HCT116 (cell line): ENCODE results near the gene CBX1. TPM values are rescaled to one million over a fixed set of nuclear protein-coding genes. Genes with fewer than 3 reads are reported as not detected.

ENCODE experiments used
- ATAC-seq: fragments of 200-7000 bp; cut with Tn5 transposase; 2 replicates; pipeline ENCODE4 v1.9.1; 2020; ENCODE audit warnings: mild to moderate bottlenecking, moderate library complexity
- BruUV-seq: library from RNA; stranded (reverse); fragments of 400-500 nt; replicated peaks from 2 replicates; lab custom pipeline; 2021; lab: Mats Ljungman, UMichigan
- CTCF ChIA-PET: fragments of 300-600 bp; sonication (Branson Sonifier 250); formaldehyde crosslinking; loops from one replicate; lab custom pipeline; 2021; ENCODE audit warnings: antibody characterized with exemption; lab: Charles Lee
- POLR2A ChIA-PET: fragments of 300-600, 350-600 bp; sonication (Branson Sonifier 250); formaldehyde crosslinking; loops from one replicate; lab custom pipeline; 2021; ENCODE audit warnings: antibody characterized with exemption; lab: Charles Lee
- RAD21 ChIA-PET, 2 experiments: fragments of 300-600 bp; sonication (Branson Sonifier 250); formaldehyde crosslinking; loops; one replicate each; lab custom pipeline; 2023; ENCODE audit warnings: low total read pairs in 2 of 2; ENCODE audit not compliant: uncharacterized antibody in 2 of 2, unreplicated experiment in 2 of 2, low non-redundant PET in 1 of 2; lab: Charles Lee
- DNase-seq: peaks from one replicate; pipeline ENCODE4 v3.0.0-alpha.2; 2010; ENCODE audit warnings: low read depth, low spot score
- H2AFZ ChIP-seq: fragments of 200-600 bp; shearing (Covaris generic), sonication (generic); 2 replicates; pipeline ENCODE4 v1.6.1; 2017; ENCODE audit warnings: low read depth, mixed run types, mixed read lengths, antibody characterized with exemption, low read length; ENCODE audit not compliant: poor library complexity, severe bottlenecking
- H3K27ac ChIP-seq: 2 replicates; pipeline ENCODE4 v1.5.1; 2012; ENCODE audit warnings: low read depth, low read length
- H3K27me3 ChIP-seq: fragments of 200-600 bp; sonication (generic); 2 replicates; pipeline ENCODE4 v1.6.1; 2016; ENCODE audit warnings: mixed run types, low read length, mixed read lengths; ENCODE audit not compliant: insufficient read depth
- H3K36me3 ChIP-seq, 2 experiments: fragments of 200-500 bp in 1 of 2; fragments of 200-600 bp in 1 of 2; sonication (Bioruptor generic) in 1 of 2; sonication (generic) in 1 of 2; 2 replicates each; pipeline versions ENCODE4 v1.5.1 to v1.6.1; 2014 to 2016; ENCODE audit warnings: low read length in 2 of 2, inconsistent platforms in 1 of 2, mixed read lengths in 1 of 2, mixed run types in 1 of 2; ENCODE audit not compliant: insufficient read depth in 2 of 2, control insufficient read depth in 1 of 2
- H3K4me1 ChIP-seq, 2 experiments: fragments of 200-600 bp in 1 of 2; sonication (generic) in 1 of 2; 2 replicates each; pipeline versions ENCODE4 v1.5.1 to v1.6.1; 2012 to 2017; ENCODE audit warnings: low read length in 2 of 2, inconsistent platforms in 1 of 2, mild to moderate bottlenecking in 1 of 2, mixed read lengths in 1 of 2, mixed run types in 1 of 2, moderate library complexity in 1 of 2; ENCODE audit not compliant: insufficient read depth in 2 of 2, control insufficient read depth in 1 of 2
- H3K4me2 ChIP-seq: fragments of 200-600 bp; sonication (generic); 2 replicates; pipeline ENCODE4 v1.6.1; 2017; ENCODE audit warnings: mixed run types, low read length, mixed read lengths
- H3K4me3 ChIP-seq, 2 experiments: fragments of 200-600 bp in 1 of 2; sonication (generic) in 1 of 2; replicated peaks in 1 of 2; 2 replicates each; pipeline ENCODE4 v1.5.1; 2011 to 2016; ENCODE audit warnings: low read length in 2 of 2, control low read depth in 1 of 2, low read depth in 1 of 2, mild to moderate bottlenecking in 1 of 2, mixed read lengths in 1 of 2, mixed run types in 1 of 2
- H3K79me2 ChIP-seq: fragments of 200-600 bp; sonication (generic); 2 replicates; pipeline ENCODE4 v1.6.1; 2017; ENCODE audit warnings: mild to moderate bottlenecking, mixed run types, low read length, moderate library complexity, mixed read lengths; ENCODE audit not compliant: insufficient read depth
- H3K9ac ChIP-seq: fragments of 200-600 bp; sonication (generic); 2 replicates; pipeline ENCODE4 v1.6.1; 2016; ENCODE audit warnings: low read length, mixed read lengths
- H3K9me2 ChIP-seq: fragments of 200-600 bp; sonication (generic), shearing (Covaris generic); 2 replicates; pipeline ENCODE4 v1.6.1; 2017; ENCODE audit warnings: mixed run types, mild to moderate bottlenecking, moderate library complexity; ENCODE audit not compliant: insufficient read depth
- H3K9me3 ChIP-seq, 2 experiments: fragments of 200-500 bp in 1 of 2; fragments of 200-600 bp in 1 of 2; sonication (Bioruptor generic) in 1 of 2; sonication (generic) in 1 of 2; 2 replicates each; pipeline ENCODE4 v1.6.1; 2014 to 2017; ENCODE audit warnings: low read length in 2 of 2, mixed read lengths in 2 of 2, inconsistent platforms in 1 of 2, low read depth in 1 of 2, mild to moderate bottlenecking in 1 of 2, mixed run types in 1 of 2, moderate library complexity in 1 of 2; ENCODE audit not compliant: control insufficient read depth in 1 of 2, insufficient read depth in 1 of 2
- H4K20me1 ChIP-seq: fragments of 200-600 bp; sonication (generic), shearing (Covaris generic); 2 replicates; pipeline ENCODE4 v1.6.1; 2017; ENCODE audit warnings: mixed run types, mild to moderate bottlenecking, moderate library complexity; ENCODE audit not compliant: insufficient read depth
- ATF3 ChIP-seq: IDR thresholded peaks from 2 replicates; pipeline ENCODE4 v1.6.1; 2012
- CBX3 ChIP-seq: IDR thresholded peaks from 2 replicates; pipeline ENCODE4 v1.6.1; 2012; ENCODE audit warnings: low read depth
- CEBPB ChIP-seq: IDR thresholded peaks from 2 replicates; pipeline ENCODE4 v1.6.1; 2012; ENCODE audit warnings: low read depth
- EGR1 ChIP-seq: IDR thresholded peaks from 2 replicates; pipeline ENCODE4 v1.6.1; 2012; ENCODE audit warnings: low read depth
- ELF1 ChIP-seq: IDR thresholded peaks from 2 replicates; pipeline ENCODE4 v1.6.1; 2012; ENCODE audit warnings: low read depth, borderline replicate concordance
- EZH2 ChIP-seq: fragments of 200-600 bp; sonication (generic); IDR thresholded peaks from 2 replicates; pipeline ENCODE4 v1.6.1; 2017; ENCODE audit warnings: antibody characterized with exemption, mixed run types
- FOSL1 ChIP-seq: IDR thresholded peaks from 2 replicates; pipeline ENCODE4 v1.6.1; 2012; ENCODE audit warnings: low read depth
- JUND ChIP-seq: IDR thresholded peaks from 2 replicates; pipeline ENCODE4 v1.6.1; 2012
- POLR2A ChIP-seq: IDR thresholded peaks from 2 replicates; pipeline ENCODE4 v1.7.0; 2011; ENCODE audit warnings: borderline replicate concordance; ENCODE audit not compliant: insufficient read depth, insufficient read length; ENCODE audit errors: extremely low read depth
- POLR2AphosphoS5 ChIP-seq: IDR thresholded peaks from 2 replicates; pipeline ENCODE4 v1.6.1; 2011; ENCODE audit warnings: mild to moderate bottlenecking, low read depth, low read length, moderate library complexity
- RAD21 ChIP-seq: IDR thresholded peaks from 2 replicates; pipeline ENCODE4 v1.6.1; 2012; ENCODE audit warnings: low read depth, mild to moderate bottlenecking
- SIN3A ChIP-seq: IDR thresholded peaks from 2 replicates; pipeline ENCODE4 v1.6.1; 2012; ENCODE audit warnings: low read depth
- SP1 ChIP-seq: IDR thresholded peaks from 2 replicates; pipeline ENCODE4 v1.6.1; 2012; ENCODE audit warnings: low read depth
- SRF ChIP-seq: IDR thresholded peaks from 2 replicates; pipeline ENCODE4 v1.6.1; 2012; ENCODE audit warnings: low read depth
- TCF7L2 ChIP-seq: IDR thresholded peaks from 2 replicates; pipeline ENCODE4 v1.7.0; 2011; ENCODE audit warnings: borderline replicate concordance, inconsistent platforms; ENCODE audit not compliant: insufficient read depth, insufficient read length; ENCODE audit errors: extremely low read depth
- YY1 ChIP-seq: IDR thresholded peaks from 2 replicates; pipeline ENCODE4 v1.6.1; 2011; ENCODE audit warnings: low read length, low read depth, moderate library complexity, mild to moderate bottlenecking; ENCODE audit not compliant: insufficient replicate concordance; ENCODE audit errors: extremely low read depth
- ZFX ChIP-seq: fragments of 450-650 bp; IDR thresholded peaks from 2 replicates; pipeline ENCODE4 v1.6.1; 2017
- intact Hi-C: fragments of 100-400 bp; cut with micrococcal nuclease; formaldehyde crosslinking; loops from 2 replicates; pipeline ENCODE4 v1.10.0; 2022
- total RNA-seq: library from RNA; stranded (reverse); gene quantifications from one replicate; pipeline ENCODE4 v1.2.1, GENCODE V29; 2021; ENCODE audit not compliant: unreplicated experiment
- TF ChIP-seq, protein P1 (sequence below): IDR thresholded peaks from 2 replicates; pipeline ENCODE4 v1.6.1; 2011; ENCODE audit warnings: mild to moderate bottlenecking, low read length, moderate library complexity; ENCODE audit not compliant: insufficient replicate concordance; ENCODE audit errors: extremely low read depth

The CBX1 gene
- total RNA-seq, 1 experiment from 2014 or later = 136 TPM

DNA sequence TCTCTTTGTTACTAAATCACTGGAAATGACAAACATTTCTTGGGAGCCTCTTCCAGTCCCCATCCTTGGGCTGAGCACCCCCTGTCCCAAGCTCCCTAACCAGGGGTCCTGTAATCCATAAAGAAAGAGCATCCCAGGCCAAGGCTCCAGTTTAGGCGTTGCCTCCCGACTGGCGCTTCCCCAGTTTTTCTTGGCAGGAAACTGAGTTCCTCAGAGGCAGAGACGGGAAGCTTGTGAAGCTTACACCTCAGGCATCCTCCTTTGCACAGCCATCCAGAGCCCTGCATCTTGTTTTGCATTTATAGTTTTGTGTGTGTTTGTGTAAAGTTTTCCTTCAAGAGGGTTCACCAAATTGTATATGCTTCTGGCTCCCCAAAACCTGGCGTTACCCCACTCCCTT, 70.7 kb downstream of the CBX1 start:
- DNase-seq (no peak), ATAC-seq (no peak)
- ChIA-PET RAD21 (no interaction called here), CTCF (interaction anchor here (0.7 to 1.4 kb wide), 4 partner anchors 50 to 100 kb away, joined by 3 to 5 read pairs (median 4); no protein-coding TSS in a partner anchor), POLR2A (interaction anchor here (1.0 to 3.1 kb wide), 2 partner anchors 14 to 18 kb away, joined by 4 to 17 read pairs; partner anchors contain the start of gene NFE2L1)
- H4K20me1 ChIP-seq = no peaks in the 10 kb centered on the region
- H3K4me1 ChIP-seq = peaks cover 14 to 18% of the 10 kb centered on the region in 2 experiments
- no peak overlapping the region for H3K4me2 ChIP-seq
- no TSS peak for BruUV-seq
- no peaks in the 10 kb centered on the region for H3K79me2 ChIP-seq
- H3K27ac ChIP-seq = no peak overlapping the region
- H3K9me3 ChIP-seq = no peaks in the 10 kb centered on the region
- no peaks in the 10 kb centered on the region for H3K9me2 ChIP-seq
- H2AFZ ChIP-seq = no peak overlapping the region
- no peak overlapping the region for H3K4me3 ChIP-seq
- TF ChIP-seq ZFX (no peak), TCF7L2 (no peak), EGR1 (no peak), ATF3 (no peak), SIN3A (no peak), YY1 (no peak), SP1 (no peak), ELF1 (no peak), JUND (no peak), POLR2AphosphoS5 (no peak), EZH2 (no peak), CBX3 (no peak), SRF (no peak)
- no peak overlapping the region for H3K9ac ChIP-seq
- intact Hi-C loops = no loop called here
- no peaks in the 10 kb centered on the region for H3K27me3 ChIP-seq
- no peaks in the 10 kb centered on the region for H3K36me3 ChIP-seq

DNA sequence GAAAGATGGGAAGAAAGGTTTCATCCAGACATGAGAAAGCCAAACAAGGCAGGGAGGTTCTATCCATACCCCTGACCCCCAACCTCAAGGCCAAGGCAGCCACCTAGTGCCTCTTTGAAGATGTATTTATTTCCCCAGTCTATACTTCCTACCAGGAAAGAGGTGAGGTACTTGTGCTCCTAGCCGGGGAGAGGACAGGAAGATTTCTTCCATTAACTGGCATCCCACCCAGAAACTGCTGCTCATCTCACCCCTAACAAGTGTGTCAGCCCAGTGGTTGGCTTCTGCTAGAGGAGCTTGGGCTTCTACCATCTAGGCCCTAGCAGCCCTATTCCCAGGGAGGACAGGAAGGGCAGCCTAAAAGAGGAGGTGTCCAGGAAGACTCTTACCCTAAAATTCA, 72.5 kb downstream of the CBX1 start:
- Histone ChIP-seq H3K4me3 (no peak overlapping the region), H3K36me3 (no peaks in the 10 kb centered on the region), H3K79me2 (no peaks in the 10 kb centered on the region), H3K4me2 (no peak overlapping the region), H3K27me3 (no peaks in the 10 kb centered on the region), H3K4me1 (peaks cover 21 to 34% of the 10 kb centered on the region in 2 experiments), H4K20me1 (no peaks in the 10 kb centered on the region), H3K9ac (no peak overlapping the region), H3K9me3 (no peaks in the 10 kb centered on the region), H2AFZ (no peak overlapping the region), H3K9me2 (no peaks in the 10 kb centered on the region), H3K27ac (no peak overlapping the region)
- ChIA-PET CTCF (interaction anchor here (1.9 kb wide), 1 partner anchor 51 kb away, joined by 4 read pairs; no protein-coding TSS in a partner anchor), POLR2A (no interaction called here), RAD21 (no interaction called here)
- no peak for ATAC-seq
- intact Hi-C loops = loop anchor here (5.0 to 10.0 kb wide), 5 partner anchors 189 to 1006 kb away; no protein-coding TSS in a partner anchor
- DNase-seq = no peak
- no TSS peak for BruUV-seq
- TF ChIP-seq, protein P1, sequence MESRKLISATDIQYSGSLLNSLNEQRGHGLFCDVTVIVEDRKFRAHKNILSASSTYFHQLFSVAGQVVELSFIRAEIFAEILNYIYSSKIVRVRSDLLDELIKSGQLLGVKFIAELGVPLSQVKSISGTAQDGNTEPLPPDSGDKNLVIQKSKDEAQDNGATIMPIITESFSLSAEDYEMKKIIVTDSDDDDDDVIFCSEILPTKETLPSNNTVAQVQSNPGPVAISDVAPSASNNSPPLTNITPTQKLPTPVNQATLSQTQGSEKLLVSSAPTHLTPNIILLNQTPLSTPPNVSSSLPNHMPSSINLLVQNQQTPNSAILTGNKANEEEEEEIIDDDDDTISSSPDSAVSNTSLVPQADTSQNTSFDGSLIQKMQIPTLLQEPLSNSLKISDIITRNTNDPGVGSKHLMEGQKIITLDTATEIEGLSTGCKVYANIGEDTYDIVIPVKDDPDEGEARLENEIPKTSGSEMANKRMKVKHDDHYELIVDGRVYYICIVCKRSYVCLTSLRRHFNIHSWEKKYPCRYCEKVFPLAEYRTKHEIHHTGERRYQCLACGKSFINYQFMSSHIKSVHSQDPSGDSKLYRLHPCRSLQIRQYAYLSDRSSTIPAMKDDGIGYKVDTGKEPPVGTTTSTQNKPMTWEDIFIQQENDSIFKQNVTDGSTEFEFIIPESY = no peak
- TF ChIP-seq SRF (no peak), FOSL1 (no peak), JUND (no peak), CEBPB (no peak), YY1 (no peak), RAD21 (no peak), POLR2A (no peak), EGR1 (no peak), POLR2AphosphoS5 (no peak), ELF1 (no peak), EZH2 (no peak), ZFX (no peak), CBX3 (no peak)
